DND-41 (cell line): Measurements from ENCODE around the gene PELI1.

Source experiments
- ATAC-seq: fragments of 200-7000 bp; cut with Tn5 transposase; 3 replicates; pipeline ENCODE4 v1.9.1; 2021; ENCODE audit warnings: low read depth; ENCODE audit not compliant: insufficient read depth
- DNase-seq: peaks from one replicate; pipeline ENCODE4 v3.0.0-alpha.2; 2020
- H2AFZ ChIP-seq: 2 replicates; pipeline ENCODE4 v1.6.0; 2012; ENCODE audit warnings: low read depth, low read length
- H3K27ac ChIP-seq: 2 replicates; pipeline ENCODE4 v1.5.1; 2012; ENCODE audit warnings: low read length, inconsistent platforms
- H3K27me3 ChIP-seq: fragments of 200-600 bp; sonication (generic); 2 replicates; pipeline ENCODE4 v1.6.0; 2012; ENCODE audit warnings: low read length, mild to moderate bottlenecking, inconsistent platforms; ENCODE audit not compliant: insufficient read depth, poor library complexity
- H3K36me3 ChIP-seq: 2 replicates; pipeline ENCODE4 v1.5.1; 2012; ENCODE audit warnings: low read length, inconsistent platforms; ENCODE audit not compliant: insufficient read depth
- H3K4me1 ChIP-seq: 2 replicates; pipeline ENCODE4 v1.5.1; 2012; ENCODE audit warnings: mild to moderate bottlenecking, low read length; ENCODE audit not compliant: insufficient read depth
- H3K4me2 ChIP-seq: 2 replicates; pipeline ENCODE4 v1.6.0; 2012; ENCODE audit warnings: mild to moderate bottlenecking, moderate library complexity, low read length, inconsistent platforms; ENCODE audit not compliant: insufficient read depth
- H3K4me3 ChIP-seq, 2 experiments: fragments of 200-600 bp in 1 of 2; shearing (Covaris generic) in 1 of 2; 2 replicates each; pipeline ENCODE4 v1.5.1; 2012 to 2016; ENCODE audit warnings: inconsistent platforms in 2 of 2, low read length in 2 of 2, mild to moderate bottlenecking in 2 of 2, low read depth in 1 of 2, moderate library complexity in 1 of 2
- H3K79me2 ChIP-seq: 2 replicates; pipeline ENCODE4 v1.6.0; 2012; ENCODE audit warnings: low read length, inconsistent platforms; ENCODE audit not compliant: insufficient read depth
- H3K9ac ChIP-seq: 2 replicates; pipeline ENCODE4 v1.6.0; 2012; ENCODE audit warnings: low read depth, mild to moderate bottlenecking, inconsistent platforms, low read length, moderate library complexity
- H3K9me3 ChIP-seq: 2 replicates; pipeline ENCODE4 v1.5.1; 2012; ENCODE audit warnings: low read length, moderate library complexity, mild to moderate bottlenecking, inconsistent platforms; ENCODE audit not compliant: insufficient read depth, severe bottlenecking
- H4K20me1 ChIP-seq: 2 replicates; pipeline ENCODE4 v1.6.0; 2012; ENCODE audit warnings: low read length; ENCODE audit not compliant: insufficient read depth
- EZH2 ChIP-seq: IDR thresholded peaks from 3 replicates; pipeline ENCODE4 v1.6.1; 2012; ENCODE audit warnings: borderline replicate concordance, low read depth, mild to moderate bottlenecking, moderate library complexity, low read length, inconsistent platforms; ENCODE audit not compliant: severe bottlenecking
- TF ChIP-seq, protein P1 (sequence below): IDR thresholded peaks from 2 replicates; pipeline ENCODE4 v1.5.1; 2012; ENCODE audit warnings: borderline replicate concordance, low read length, moderate library complexity, mild to moderate bottlenecking; ENCODE audit not compliant: poor library complexity, severe bottlenecking; ENCODE audit errors: extremely low read depth

Gene PELI1

DNA sequence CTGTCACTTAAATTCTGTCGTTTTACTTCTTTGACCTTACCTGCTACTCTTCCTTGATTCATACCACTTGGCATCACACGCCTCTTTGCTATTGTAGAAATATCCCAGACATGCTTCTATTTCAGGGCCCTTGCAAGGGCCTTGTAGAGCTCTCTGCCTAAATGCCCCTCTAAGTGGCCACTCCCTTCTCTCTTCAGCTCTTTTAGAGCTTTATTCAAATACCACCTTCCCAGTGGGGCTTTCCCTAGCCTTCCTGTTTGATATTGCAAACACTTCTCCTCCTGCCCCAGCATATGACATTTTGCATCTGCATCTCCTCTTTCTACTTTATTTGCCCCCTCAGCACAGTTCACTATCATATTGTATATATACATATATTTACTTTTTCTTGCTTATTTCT lies 54.0 kb downstream of the PELI1 start:
- H2AFZ ChIP-seq, result no peak overlapping the region
- H3K79me2 ChIP-seq, result no peaks in the 10 kb centered on the region
- no peak overlapping the region for H3K9ac ChIP-seq
- no peaks in the 10 kb centered on the region for H4K20me1 ChIP-seq
- no peak overlapping the region for H3K4me3 ChIP-seq
- TF ChIP-seq, protein P1, sequence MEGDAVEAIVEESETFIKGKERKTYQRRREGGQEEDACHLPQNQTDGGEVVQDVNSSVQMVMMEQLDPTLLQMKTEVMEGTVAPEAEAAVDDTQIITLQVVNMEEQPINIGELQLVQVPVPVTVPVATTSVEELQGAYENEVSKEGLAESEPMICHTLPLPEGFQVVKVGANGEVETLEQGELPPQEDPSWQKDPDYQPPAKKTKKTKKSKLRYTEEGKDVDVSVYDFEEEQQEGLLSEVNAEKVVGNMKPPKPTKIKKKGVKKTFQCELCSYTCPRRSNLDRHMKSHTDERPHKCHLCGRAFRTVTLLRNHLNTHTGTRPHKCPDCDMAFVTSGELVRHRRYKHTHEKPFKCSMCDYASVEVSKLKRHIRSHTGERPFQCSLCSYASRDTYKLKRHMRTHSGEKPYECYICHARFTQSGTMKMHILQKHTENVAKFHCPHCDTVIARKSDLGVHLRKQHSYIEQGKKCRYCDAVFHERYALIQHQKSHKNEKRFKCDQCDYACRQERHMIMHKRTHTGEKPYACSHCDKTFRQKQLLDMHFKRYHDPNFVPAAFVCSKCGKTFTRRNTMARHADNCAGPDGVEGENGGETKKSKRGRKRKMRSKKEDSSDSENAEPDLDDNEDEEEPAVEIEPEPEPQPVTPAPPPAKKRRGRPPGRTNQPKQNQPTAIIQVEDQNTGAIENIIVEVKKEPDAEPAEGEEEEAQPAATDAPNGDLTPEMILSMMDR, result no peak
- TF ChIP-seq EZH2, result no peak
- H3K4me1 ChIP-seq, result no peaks in the 10 kb centered on the region
- H3K4me2 ChIP-seq, result no peak overlapping the region
- DNase-seq, result no peak
- H3K27ac ChIP-seq, result no peak overlapping the region
- H3K9me3 ChIP-seq, result no peaks in the 10 kb centered on the region
- ATAC-seq, result no peak
- H3K27me3 ChIP-seq, result no peaks in the 10 kb centered on the region
- H3K36me3 ChIP-seq, result peaks cover 7% of the 10 kb centered on the region

DNA sequence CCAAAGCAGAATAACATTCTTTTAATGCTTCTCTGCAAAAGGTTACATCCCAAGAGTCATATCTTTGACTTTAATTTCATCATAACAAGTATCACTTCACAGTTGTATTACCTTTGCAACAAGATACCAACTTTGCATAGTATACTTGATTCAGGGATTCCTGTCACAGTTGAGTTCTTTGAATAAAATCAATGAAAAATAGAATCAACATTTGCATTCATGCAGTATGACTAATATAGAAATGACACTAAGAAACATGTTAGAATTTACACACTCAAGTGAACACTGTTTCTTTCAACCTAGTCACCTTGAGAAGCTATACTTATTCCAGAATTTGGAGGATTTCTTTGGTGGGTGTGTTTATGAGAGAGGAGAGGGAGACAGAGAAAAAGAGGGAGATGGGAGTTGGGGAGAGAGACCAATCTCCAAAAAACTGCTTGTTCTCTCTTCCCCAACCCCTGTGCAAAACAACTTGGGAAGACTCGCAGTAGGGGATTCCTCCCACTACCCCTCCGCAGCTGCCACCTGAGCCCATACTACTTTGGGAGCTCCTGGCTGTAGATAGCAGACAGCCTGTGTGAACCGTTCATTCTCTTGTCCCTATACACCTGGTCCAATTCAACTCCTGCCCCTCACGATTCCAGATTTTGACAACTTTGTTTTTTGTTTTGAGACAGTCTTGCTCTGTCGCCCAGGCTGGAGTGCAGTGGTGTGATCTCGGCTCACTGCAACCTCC lies 57.7 kb downstream of the PELI1 start:
- no peak for ATAC-seq
- H4K20me1 ChIP-seq, result no peaks in the 10 kb centered on the region
- H3K9ac ChIP-seq, result no peak overlapping the region

GRCh38 chr2:64085936-64086335 lies 58.3 kb downstream of the PELI1 start:
- Histone ChIP-seq H3K27me3 (no peaks in the 10 kb centered on the region), H3K4me3 (no peak overlapping the region), H3K36me3 (no peaks in the 10 kb centered on the region), H3K9ac (no peak overlapping the region), H4K20me1 (no peaks in the 10 kb centered on the region), H3K79me2 (no peaks in the 10 kb centered on the region), H3K4me1 (no peaks in the 10 kb centered on the region), H3K9me3 (no peaks in the 10 kb centered on the region), H3K27ac (no peak overlapping the region), H2AFZ (no peak overlapping the region), H3K4me2 (no peak overlapping the region)
- no peak for TF ChIP-seq EZH2
- no peak for DNase-seq
- ATAC-seq, result no peak

More for the DNA sequence above, 57.7 kb downstream of the PELI1 start:
- H2AFZ ChIP-seq, result no peak overlapping the region
- no peaks in the 10 kb centered on the region for H3K4me1 ChIP-seq
- H3K36me3 ChIP-seq, result no peaks in the 10 kb centered on the region
- no peaks in the 10 kb centered on the region for H3K79me2 ChIP-seq
- no peaks in the 10 kb centered on the region for H3K27me3 ChIP-seq
- H3K9me3 ChIP-seq, result no peaks in the 10 kb centered on the region
- H3K27ac ChIP-seq, result no peak overlapping the region
- DNase-seq, result no peak
- no peak overlapping the region for H3K4me3 ChIP-seq
- H3K4me2 ChIP-seq, result no peak overlapping the region
- TF ChIP-seq, protein P1, result no peak
- TF ChIP-seq EZH2, result no peak

- no peak overlapping the region for H3K4me2 ChIP-seq
- no peak overlapping the region for H3K9ac ChIP-seq
- no peak overlapping the region for H3K4me3 ChIP-seq
- no peaks in the 10 kb centered on the region for H3K4me1 ChIP-seq
- DNase-seq (no peak), ATAC-seq (no peak)
- H3K79me2 ChIP-seq, result no peaks in the 10 kb centered on the region
- no peaks in the 10 kb centered on the region for H3K27me3 ChIP-seq
- H3K9me3 ChIP-seq, result no peaks in the 10 kb centered on the region
- no peak overlapping the region for H2AFZ ChIP-seq
- no peaks in the 10 kb centered on the region for H4K20me1 ChIP-seq
- TF ChIP-seq, protein P1, result no peak
- TF ChIP-seq EZH2, result no peak
- H3K36me3 ChIP-seq, result no peaks in the 10 kb centered on the region
- H3K27ac ChIP-seq, result no peak overlapping the region
Observed at GRCh38 chr2:64081046-64081445, 63.2 kb downstream of the PELI1 start.
